Measurements from ENCODE around the gene PEBP1.
"Not testable (repeated sequence)": the region's sequence is repeated elsewhere in the genome, so short reads cannot be mapped to it uniquely, and the experiment has no call there.

PEBP1 gene

DNA sequence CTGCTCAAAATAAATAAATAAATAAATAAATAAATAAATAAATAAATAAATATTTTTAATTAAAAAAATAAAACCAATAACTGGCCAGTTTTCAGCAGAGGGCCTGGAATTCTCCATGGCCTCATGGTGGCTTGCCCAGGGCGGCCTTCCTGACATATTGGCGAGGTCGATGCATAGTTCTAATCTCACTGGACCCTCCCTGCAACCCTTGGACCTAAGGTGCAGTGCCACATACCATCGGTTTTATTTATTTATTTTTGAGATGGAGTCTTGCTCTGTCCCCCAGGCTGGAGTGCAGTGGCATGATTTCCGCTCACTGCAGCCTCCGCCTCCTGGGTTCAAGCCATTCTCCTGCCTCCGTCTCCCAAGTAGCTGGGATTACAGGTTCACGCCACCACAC is 28.2 kb upstream of the PEBP1 start:
- Histone ChIP-seq H3K4me3 (ENCODE audit: low read length) (no peak overlapping the region), H3K36me3 (ENCODE audit: control insufficient read depth, low read depth, low read length) (no peaks in the 10 kb centered on the region), H3K9ac (ENCODE audit: low read length) (no peak overlapping the region), H3K4me1 (ENCODE audit: control insufficient read depth, low read depth, low read length) (no peaks in the 10 kb centered on the region), H3K27ac (ENCODE audit: low read length) (no peak overlapping the region), H3K9me3 (ENCODE audit: control insufficient read depth, low read depth, low read length) (no peaks in the 10 kb centered on the region), H3K27me3 (ENCODE audit: control insufficient read depth, insufficient read depth, low read length) (no peaks in the 10 kb centered on the region)

DNA sequence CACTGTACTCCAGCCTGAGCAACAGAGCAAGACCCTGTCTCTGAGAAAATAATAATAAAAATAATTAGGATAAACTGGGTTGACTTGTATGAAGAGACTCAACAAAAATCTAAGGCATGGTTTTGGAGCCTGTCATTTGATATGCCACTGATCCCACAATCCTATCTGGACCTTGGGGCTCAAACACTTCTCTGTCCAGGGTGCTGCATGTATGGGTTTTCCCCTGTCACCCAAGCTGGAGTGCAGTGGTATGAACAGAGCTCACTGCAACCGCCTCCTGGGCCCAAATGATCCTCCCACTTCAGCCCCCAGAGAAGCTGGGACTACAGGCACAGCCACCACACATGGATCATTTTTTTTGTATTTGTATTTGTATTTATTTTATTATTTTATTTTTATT is 26.8 kb upstream of the PEBP1 start:
- Histone ChIP-seq H3K36me3 (ENCODE audit: control insufficient read depth, low read depth, low read length) (no peaks in the 10 kb centered on the region), H3K9ac (ENCODE audit: low read length) (no peak overlapping the region), H3K9me3 (ENCODE audit: control insufficient read depth, low read depth, low read length) (no peaks in the 10 kb centered on the region), H3K4me3 (ENCODE audit: low read length) (no peak overlapping the region), H3K27ac (ENCODE audit: low read length) (no peak overlapping the region), H3K4me1 (ENCODE audit: control insufficient read depth, low read depth, low read length) (no peaks in the 10 kb centered on the region), H3K27me3 (ENCODE audit: control insufficient read depth, insufficient read depth, low read length) (no peaks in the 10 kb centered on the region)

DNA sequence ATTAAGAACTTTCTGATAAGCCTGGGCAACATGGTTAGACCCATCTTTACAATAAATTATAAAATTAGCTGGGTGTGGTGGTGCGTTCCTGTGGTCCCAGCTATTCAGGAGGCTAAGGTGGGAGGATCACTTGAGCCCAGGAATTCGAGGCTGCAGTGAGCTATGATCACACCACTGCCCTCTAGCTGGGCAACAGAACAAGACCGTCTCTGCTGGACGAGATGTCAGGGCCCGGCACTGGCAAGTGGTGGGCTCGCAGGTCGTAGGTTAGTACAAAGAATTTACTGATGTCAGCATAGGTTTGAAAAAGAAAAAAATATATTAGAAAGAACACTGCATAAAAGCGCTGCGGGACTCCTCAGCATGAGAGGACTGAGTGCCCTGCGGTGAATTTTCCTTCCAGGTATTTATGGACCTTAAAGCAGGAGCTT is 16.5 kb upstream of the PEBP1 start:
- Histone ChIP-seq H3K9ac (ENCODE audit: low read length) (peak overlapping the region; percentile 67), H3K36me3 (ENCODE audit: control insufficient read depth, low read depth, low read length) (no peaks in the 10 kb centered on the region), H3K27me3 (ENCODE audit: control insufficient read depth, insufficient read depth, low read length) (no peaks in the 10 kb centered on the region), H3K9me3 (ENCODE audit: control insufficient read depth, low read depth, low read length) (no peaks in the 10 kb centered on the region), H3K4me1 (ENCODE audit: control insufficient read depth, low read depth, low read length) (peaks cover 14% of the 10 kb centered on the region), H3K4me3 (ENCODE audit: low read length) (peak overlapping the region; percentile 45), H3K27ac (ENCODE audit: low read length) (peak overlapping the region; percentile 66)

DNA sequence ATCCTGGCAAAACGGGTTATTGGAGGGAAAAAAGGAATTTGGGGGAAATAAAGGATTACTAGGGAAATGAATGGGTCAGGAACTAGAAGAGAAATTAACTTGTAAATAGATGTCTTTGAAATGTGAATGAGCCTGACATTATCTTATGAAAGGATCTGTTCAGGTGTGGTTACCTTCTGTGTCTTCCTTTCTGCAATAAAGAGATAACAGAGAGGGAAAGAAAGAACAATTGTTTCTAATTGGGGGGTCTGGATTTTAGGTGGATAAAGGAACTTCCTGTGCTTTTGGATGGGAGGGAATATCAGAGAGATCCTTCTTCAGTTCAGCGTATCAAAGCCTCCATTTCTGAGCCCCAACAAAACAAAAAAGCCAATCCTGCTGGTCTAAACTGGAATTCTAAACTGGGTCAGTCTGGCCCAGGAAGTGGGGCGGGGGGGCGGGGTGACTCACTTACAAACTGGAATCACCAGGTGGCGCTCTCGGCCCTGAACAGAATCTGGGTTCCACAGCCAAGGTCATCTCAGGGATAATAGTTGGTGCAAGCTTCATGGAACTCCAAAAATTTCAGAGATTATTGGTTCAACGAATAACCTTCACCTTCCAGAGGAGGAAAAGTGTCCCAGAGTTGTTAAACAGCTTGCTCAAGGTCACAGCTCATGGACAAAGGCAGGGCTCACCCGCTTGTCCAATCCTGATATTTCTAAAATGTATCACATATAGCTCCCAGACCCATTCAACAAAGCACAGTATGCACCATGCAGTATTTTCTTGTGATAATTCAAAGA is 15.2 kb upstream of the PEBP1 start:
- Histone ChIP-seq H3K36me3 (ENCODE audit: control insufficient read depth, low read depth, low read length) (no peaks in the 10 kb centered on the region), H3K4me3 (ENCODE audit: low read length) (peak overlapping the region; percentile 51), H3K9ac (ENCODE audit: low read length) (peak overlapping the region; percentile 85), H3K4me1 (ENCODE audit: control insufficient read depth, low read depth, low read length) (peaks cover 14% of the 10 kb centered on the region), H3K27ac (ENCODE audit: low read length) (peak overlapping the region; percentile 98), H3K27me3 (ENCODE audit: control insufficient read depth, insufficient read depth, low read length) (no peaks in the 10 kb centered on the region), H3K9me3 (ENCODE audit: control insufficient read depth, low read depth, low read length) (no peaks in the 10 kb centered on the region)

DNA sequence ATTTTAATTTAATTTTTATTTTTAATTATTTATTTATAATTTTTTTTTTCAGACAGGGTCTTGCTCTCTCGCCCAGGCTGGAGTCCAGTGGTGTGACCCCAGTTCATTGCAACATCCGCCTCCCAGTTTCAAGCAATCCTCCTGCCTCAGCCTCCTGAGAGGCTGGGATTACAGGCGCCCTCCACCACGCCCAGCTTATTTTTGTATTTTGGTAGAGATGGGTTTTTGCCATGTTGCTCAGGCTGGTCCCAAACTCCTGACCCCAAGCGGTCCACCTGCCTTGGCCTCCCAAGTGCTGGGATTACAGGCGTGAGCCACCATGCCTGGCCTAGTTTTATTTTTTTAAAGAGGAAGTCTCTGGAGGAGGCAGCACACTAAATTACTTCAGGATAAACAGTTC is 13.7 kb upstream of the PEBP1 start:
- no peak overlapping the region for H3K9ac ChIP-seq (ENCODE audit: low read length)
- H3K9me3 ChIP-seq (ENCODE audit: control insufficient read depth, low read depth, low read length), result no peaks in the 10 kb centered on the region
- H3K27ac ChIP-seq (ENCODE audit: low read length), result peak overlapping the region; percentile 43
- peaks cover 9% of the 10 kb centered on the region for H3K4me1 ChIP-seq (ENCODE audit: control insufficient read depth, low read depth, low read length)
- H3K27me3 ChIP-seq (ENCODE audit: control insufficient read depth, insufficient read depth, low read length), result no peaks in the 10 kb centered on the region
- no peak overlapping the region for H3K4me3 ChIP-seq (ENCODE audit: low read length)
- H3K36me3 ChIP-seq (ENCODE audit: control insufficient read depth, low read depth, low read length), result no peaks in the 10 kb centered on the region

DNA sequence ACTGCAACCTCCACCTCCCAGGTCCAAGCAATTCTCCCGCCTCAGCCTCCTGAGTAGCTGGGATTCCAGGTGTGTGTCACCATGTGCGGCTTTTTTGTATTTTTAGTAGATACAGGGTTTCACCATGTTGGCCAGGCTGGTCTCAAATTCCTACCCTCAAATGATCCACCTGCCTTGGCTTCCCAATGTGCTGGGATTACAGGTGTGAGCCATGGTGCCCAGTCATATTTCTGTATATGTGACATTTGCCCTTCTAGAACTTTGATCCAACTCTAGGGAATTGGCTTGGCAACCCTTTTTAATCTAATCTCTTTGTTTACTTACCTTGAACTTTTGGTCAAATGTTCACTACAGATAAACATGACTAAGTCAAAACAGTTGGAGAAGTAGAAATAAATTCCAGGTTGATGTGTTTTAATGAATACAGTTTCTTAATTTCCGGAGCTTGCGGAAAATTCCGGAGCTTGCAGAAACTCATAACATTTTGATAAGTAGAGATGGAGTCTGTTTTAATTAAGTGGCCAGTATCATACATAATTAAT is 11.5 kb upstream of the PEBP1 start:
- H3K4me3 ChIP-seq (ENCODE audit: low read length), result no peak overlapping the region
- no peaks in the 10 kb centered on the region for H3K36me3 ChIP-seq (ENCODE audit: control insufficient read depth, low read depth, low read length)
- no peaks in the 10 kb centered on the region for H3K9me3 ChIP-seq (ENCODE audit: control insufficient read depth, low read depth, low read length)
- no peak overlapping the region for H3K27ac ChIP-seq (ENCODE audit: low read length)
- H3K9ac ChIP-seq (ENCODE audit: low read length), result no peak overlapping the region
- peaks cover 9% of the 10 kb centered on the region for H3K4me1 ChIP-seq (ENCODE audit: control insufficient read depth, low read depth, low read length)
- H3K27me3 ChIP-seq (ENCODE audit: control insufficient read depth, insufficient read depth, low read length), result no peaks in the 10 kb centered on the region

DNA sequence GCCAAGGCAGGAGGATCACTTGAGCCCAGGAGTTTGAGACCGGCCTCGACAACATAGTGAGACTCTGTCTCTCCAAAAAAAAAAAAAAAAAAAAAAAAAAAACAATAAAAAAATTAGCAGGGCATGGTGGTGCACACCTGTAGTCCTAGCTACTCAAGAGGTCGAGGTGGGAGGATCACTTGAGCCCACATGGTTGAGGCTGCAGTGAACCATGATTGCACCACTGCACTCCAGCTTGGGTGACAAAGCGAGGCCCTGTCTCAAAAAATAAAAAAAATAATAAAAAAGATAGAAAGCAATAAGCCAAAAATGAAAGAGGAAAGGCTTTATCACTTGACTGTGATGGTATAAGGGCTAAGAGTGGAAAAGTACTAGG is 10.2 kb upstream of the PEBP1 start:
- no peak overlapping the region for H3K9ac ChIP-seq (ENCODE audit: low read length)
- H3K9me3 ChIP-seq (ENCODE audit: control insufficient read depth, low read depth, low read length), result no peaks in the 10 kb centered on the region
- no peak overlapping the region for H3K27ac ChIP-seq (ENCODE audit: low read length)
- H3K4me1 ChIP-seq (ENCODE audit: control insufficient read depth, low read depth, low read length), result peaks cover 4% of the 10 kb centered on the region
- H3K27me3 ChIP-seq (ENCODE audit: control insufficient read depth, insufficient read depth, low read length), result no peaks in the 10 kb centered on the region
- no peak overlapping the region for H3K4me3 ChIP-seq (ENCODE audit: low read length)
- no peaks in the 10 kb centered on the region for H3K36me3 ChIP-seq (ENCODE audit: control insufficient read depth, low read depth, low read length)

DNA sequence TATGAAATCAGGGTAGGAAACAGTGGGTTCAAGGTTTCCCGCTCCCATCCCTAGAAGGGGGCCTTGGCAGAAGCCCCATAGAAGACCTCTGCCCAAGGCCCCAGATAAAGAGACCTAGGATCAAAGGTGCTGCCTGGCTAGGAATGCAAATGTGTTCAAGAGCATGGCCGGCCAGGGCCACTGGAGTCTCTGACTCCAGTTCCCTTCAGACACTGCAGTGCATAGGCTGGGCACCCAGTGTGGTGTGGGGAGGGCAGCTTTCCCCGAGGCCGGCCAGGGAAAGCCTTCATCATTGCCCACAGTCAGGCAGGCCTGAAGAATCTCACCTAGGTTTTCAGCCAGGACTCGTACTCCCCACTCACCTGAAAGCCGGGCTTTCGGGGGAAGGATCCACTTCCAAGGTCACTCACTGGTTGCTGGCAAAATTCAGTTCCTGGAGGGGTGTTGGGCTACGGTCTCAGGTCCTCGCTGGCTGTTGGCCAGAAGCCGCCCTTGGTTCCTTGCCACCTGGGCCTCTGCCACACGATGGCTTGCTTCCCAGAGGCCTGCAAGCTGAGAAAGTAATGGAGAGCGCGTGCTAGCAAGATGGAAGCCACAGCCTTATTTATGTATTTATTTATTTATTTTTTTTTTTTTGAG is 9.7 kb upstream of the PEBP1 start:
- no peaks in the 10 kb centered on the region for H3K36me3 ChIP-seq (ENCODE audit: control insufficient read depth, low read depth, low read length)
- H3K4me3 ChIP-seq (ENCODE audit: low read length), result no peak overlapping the region
- no peak overlapping the region for H3K27ac ChIP-seq (ENCODE audit: low read length)
- no peak overlapping the region for H3K9ac ChIP-seq (ENCODE audit: low read length)
- peaks cover 1% of the 10 kb centered on the region for H3K4me1 ChIP-seq (ENCODE audit: control insufficient read depth, low read depth, low read length)
- no peaks in the 10 kb centered on the region for H3K9me3 ChIP-seq (ENCODE audit: control insufficient read depth, low read depth, low read length)
- H3K27me3 ChIP-seq (ENCODE audit: control insufficient read depth, insufficient read depth, low read length), result no peaks in the 10 kb centered on the region

DNA sequence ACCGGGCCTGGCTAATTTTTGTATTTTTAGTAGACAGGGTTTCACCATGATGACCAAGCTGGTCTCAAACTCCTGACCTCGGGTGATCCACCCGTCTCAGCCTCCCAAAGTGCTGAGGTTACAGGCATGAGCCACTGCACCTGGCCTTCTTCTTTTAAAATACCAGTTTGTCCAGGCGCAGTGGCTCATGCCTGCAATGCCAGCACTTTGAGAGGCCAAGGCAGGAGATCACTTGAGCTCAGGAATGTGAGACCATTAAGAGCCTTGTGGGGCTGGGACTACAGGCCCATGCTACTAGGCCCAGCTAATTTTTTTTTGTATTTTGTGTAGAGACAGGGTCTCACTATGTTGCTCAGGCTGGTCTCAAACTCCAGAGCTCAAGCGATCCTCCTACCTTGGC is 8.1 kb upstream of the PEBP1 start:
- H3K36me3 ChIP-seq (ENCODE audit: control insufficient read depth, low read depth, low read length), result no peaks in the 10 kb centered on the region
- H3K9me3 ChIP-seq (ENCODE audit: control insufficient read depth, low read depth, low read length), result no peaks in the 10 kb centered on the region
- no peak overlapping the region for H3K4me3 ChIP-seq (ENCODE audit: low read length)
- H3K4me1 ChIP-seq (ENCODE audit: control insufficient read depth, low read depth, low read length), result no peaks in the 10 kb centered on the region
- no peak overlapping the region for H3K27ac ChIP-seq (ENCODE audit: low read length)
- H3K27me3 ChIP-seq (ENCODE audit: control insufficient read depth, insufficient read depth, low read length), result no peaks in the 10 kb centered on the region
- no peak overlapping the region for H3K9ac ChIP-seq (ENCODE audit: low read length)

DNA sequence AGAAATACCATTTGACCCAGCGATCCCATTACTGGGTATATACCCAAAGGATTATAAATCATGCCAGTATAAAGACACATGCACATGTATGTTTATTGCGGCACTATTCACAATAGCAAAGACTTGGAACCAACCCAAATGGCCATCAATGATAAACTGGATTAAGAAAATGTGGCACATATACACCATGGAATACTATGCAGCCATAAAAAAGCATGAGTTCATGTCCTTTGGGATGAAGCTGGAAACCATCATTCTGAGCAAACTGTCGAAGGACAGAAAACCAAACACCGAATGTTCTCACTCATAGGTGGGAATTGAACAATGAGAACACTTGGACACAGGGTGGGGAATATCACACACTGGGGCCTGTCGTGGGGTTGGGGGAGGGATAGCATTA is 6.5 kb upstream of the PEBP1 start:
- not testable (repeated sequence) for H3K4me1 ChIP-seq (ENCODE audit: control insufficient read depth, low read depth, low read length)

DNA sequence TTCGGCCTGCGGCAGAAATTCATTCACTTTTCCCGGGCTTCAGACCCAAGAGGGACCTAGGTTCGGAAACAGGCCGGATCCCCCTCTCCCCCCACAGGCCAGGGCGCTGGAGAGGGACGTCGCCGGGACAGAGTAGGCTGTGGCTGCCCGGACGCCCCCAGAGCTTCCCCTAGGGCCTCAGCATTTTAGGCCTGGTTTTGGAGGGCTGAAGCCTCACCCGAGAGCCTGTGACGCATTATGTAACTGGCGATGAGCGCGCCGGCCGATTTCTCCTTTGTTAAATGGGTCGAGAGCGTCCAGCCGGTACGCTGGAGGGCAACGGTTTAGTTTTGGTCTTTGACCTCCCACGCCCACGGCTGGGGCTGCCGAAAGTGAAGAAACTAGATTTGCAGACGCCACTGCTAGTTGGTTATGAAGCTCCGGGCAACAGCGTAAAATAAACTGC is 657 bp downstream of the PEBP1 start:
- H3K4me1 ChIP-seq (ENCODE audit: control insufficient read depth, low read depth, low read length), result no peaks in the 10 kb centered on the region
- peak overlapping the region; percentile 96 for H3K9ac ChIP-seq (ENCODE audit: low read length)
- no peaks in the 10 kb centered on the region for H3K27me3 ChIP-seq (ENCODE audit: control insufficient read depth, insufficient read depth, low read length)
- peaks cover 38% of the 10 kb centered on the region for H3K36me3 ChIP-seq (ENCODE audit: control insufficient read depth, low read depth, low read length)
- H3K27ac ChIP-seq (ENCODE audit: low read length), result peak overlapping the region; percentile 47
- no peaks in the 10 kb centered on the region for H3K9me3 ChIP-seq (ENCODE audit: control insufficient read depth, low read depth, low read length)
- H3K4me3 ChIP-seq (ENCODE audit: low read length), result peak overlapping the region; percentile 94

More for the DNA sequence above, 6.5 kb upstream of the PEBP1 start:
- H3K27ac ChIP-seq (ENCODE audit: low read length); H3K9me3 ChIP-seq (ENCODE audit: control insufficient read depth, low read depth, low read length); H3K36me3 ChIP-seq (ENCODE audit: control insufficient read depth, low read depth, low read length); H3K27me3 ChIP-seq (ENCODE audit: control insufficient read depth, insufficient read depth, low read length); H3K4me3 ChIP-seq (ENCODE audit: low read length); H3K9ac ChIP-seq (ENCODE audit: low read length): not testable (repeated sequence)

All from iPS-18a (cell line).